CD4-positive, alpha-beta T cell treated with Interleukin-6 at 100 ng/mL for 8 hours (primary cell): ENCODE results near the gene LGI1.

Experiments
- DNase-seq: peaks from one replicate; pipeline ENCODE4 v3.0.0-alpha.2; 2020; ENCODE audit warnings: mixed read lengths, low spot score

The LGI1 gene

DNA sequence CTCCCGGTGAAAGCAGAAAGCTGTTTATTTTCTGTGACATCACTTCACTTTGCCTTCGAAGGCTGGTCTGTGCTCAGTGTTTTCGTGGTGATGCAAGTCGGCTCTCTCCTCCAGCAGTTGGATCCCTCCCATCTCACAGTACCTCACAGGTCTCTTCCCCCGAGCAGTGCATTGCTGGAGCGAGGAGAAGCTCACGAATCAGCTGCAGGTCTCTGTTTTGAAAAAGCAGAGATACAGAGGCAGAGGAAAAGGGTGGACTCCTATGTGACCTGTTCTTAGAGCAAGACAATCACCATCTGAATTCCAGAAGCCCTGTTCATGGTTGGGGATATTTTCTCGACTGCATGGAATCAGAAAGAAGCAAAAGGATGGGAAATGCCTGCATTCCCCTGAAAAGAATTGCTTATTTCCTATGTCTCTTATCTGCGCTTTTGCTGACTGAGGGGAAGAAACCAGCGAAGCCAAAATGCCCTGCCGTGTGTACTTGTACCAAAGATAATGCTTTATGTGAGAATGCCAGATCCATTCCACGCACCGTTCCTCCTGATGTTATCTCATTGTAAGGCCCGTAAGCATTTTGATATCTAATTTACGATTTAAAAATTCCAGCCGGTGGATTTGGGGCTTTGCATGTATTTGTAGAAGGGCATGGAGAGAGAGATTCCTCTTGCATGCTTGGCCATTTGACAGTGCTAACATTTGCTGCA is at the start of gene LGI1:
Gene LGI1, plus strand, starts transcription at position 136 of the 707 bp plus-strand sequence. Its CDS starts 209 bp downstream, at position 345.
- no peak for DNase-seq

DNA sequence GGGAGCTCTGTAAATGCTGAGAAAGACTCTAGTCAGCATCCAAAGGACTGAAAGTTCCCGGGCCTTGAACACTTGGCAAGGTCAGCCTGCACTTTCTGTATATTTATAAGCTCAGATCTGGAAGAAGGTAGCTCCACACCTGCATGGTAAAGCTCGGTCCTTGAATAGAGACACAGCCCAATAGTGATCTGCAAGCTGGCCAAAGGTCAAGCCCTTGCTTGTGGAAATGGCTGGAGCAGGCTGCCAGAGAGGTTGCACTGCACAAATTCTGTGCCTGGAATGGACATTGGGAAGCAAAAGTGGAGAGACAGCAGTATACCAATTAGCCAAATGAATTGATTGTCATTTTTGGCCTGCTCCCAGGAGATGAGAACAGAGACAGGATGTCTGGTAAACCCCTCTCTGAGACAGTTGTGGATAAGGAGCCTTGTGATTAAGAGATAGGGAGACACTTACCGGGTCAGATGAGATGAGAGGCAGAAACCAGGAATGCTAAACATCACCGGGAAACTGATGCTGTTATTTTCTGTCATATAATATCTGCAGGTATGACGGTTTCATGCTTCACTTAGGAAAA is 47.3 kb upstream of the LGI1 start:
- no peak for DNase-seq

DNA sequence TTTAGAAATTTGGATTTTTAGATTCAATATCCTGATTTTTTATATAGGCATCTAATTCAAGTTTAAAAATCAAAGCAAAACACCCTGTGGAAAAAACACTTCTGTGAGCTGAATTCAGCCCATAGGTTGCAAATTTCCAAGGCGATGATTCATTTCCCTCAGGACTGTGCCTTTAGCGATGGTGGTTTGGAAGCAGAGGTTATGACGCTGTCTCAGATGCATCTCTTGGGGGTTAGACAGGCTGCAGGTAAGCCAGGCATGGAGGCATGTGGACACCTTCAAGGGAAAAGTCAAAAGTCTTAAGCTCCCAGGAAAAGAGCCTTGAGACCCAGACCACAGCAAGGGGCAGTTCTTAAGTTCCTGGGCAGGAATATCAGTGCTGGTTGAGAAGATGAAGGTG is 45.8 kb upstream of the LGI1 start:
- DNase-seq = no peak

DNA sequence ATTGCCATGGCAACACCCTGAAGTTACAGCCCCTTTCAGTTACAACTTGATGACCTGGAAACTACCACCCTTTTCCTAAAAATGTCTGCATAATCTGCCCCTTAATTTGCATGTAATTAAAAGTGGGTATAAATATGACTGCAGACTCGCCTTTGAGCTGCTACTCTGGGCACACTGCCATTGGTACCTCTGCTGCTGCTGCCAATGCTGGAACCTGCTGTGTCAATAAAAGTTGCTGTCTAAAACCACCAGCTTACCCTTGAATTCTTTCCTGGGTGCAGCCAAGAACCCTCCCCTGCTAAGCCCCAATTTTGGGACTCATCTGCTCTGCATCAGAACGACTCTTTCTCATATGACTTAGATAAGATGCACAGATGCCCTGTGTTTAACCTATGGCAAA is 45.1 kb upstream of the LGI1 start:
- no peak for DNase-seq

DNA sequence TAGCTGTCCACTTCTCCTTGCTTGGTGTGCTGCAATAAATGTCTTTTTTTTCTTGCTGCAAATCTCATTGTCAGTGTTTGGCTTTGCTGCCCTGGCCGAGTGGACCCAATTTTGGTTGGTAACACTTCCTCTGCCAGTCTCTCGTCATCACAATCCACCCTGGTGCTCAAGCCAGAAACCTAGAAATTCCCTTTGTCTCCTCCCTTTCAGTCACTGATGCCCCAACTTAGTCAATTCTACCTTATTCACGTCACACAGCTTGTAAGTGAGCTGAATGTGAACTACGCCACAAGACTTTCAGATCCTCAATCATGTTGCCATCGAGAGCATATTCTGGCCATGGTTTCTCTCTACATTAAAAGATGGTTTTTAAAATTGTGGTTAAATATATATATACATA is 42.4 kb upstream of the LGI1 start:
- DNase-seq = no peak

DNA sequence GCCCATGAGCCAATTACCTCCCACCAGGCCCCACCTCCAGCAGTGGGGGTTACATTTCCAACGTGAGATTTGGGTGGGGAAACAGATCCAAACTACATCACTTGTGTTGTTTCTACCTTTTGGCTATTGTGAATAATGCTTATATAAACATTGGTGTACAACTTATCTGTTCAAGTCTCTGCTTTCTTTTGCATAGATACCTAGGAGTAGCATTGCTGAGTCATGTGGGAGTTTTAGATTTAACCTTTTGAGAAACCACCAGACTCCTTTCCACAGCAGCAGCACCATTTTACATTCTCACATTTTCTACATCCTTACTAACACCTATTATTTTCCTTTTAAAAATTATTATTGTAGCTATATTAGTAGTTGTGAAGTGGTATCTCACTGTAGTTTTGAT is 41.0 kb upstream of the LGI1 start:
- no peak for DNase-seq

DNA sequence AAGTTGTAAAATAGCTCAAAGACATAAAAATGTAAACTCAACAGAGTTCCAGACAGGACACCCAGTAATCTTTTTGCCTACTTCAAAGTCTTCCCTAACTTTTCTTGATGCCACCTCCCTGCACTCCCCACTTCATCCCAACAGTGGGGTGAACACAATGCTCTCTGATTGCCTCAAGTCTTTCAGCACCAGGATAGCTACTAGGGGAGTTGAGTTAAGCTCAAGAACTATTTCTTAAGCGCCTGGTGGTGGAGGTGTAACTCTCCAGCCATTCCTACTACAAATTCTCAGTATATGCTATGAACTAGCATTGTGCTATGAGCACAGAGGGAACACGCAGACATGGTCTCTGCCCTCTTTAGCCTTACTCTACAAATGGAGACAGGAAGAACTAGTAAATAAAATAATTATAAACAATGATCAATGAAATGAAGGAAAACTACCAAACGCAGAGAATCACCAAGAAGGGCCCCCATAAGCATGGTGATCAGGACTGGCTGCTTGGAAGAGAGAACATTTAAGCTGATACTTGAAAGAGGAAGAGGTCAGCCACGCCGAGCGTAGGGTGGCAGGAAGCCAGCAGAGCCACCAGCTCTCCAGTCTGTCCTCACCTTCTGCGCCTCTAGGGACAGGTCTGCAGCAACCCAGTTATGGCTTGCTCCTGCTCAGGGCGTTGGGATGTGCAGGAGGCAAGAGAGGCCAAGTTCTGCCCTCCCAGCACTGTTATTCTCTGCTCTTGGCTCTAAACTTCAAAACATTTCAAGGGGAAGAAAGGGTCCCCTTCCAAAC is 38.6 kb upstream of the LGI1 start:
- DNase-seq = no peak

DNA sequence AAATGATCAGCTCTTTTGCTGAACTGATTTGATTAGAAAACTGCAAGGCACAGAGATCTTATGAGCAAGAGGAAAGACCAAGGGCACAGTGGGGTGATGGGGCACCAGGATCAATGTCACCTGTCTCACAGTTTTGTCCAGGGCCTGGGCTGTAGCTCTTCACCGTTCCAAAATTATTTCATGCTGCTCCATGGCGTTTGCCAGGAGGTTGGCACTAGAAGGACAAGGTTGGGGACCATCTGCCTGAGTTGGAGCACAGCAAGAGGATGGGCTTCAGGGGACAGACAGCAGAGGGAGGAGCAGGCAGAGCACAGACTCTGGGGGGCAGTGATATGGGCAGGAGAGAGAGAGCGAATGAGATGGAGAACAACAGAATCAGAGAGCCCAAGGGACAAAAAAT is 37.8 kb upstream of the LGI1 start:
- DNase-seq = no peak

DNA sequence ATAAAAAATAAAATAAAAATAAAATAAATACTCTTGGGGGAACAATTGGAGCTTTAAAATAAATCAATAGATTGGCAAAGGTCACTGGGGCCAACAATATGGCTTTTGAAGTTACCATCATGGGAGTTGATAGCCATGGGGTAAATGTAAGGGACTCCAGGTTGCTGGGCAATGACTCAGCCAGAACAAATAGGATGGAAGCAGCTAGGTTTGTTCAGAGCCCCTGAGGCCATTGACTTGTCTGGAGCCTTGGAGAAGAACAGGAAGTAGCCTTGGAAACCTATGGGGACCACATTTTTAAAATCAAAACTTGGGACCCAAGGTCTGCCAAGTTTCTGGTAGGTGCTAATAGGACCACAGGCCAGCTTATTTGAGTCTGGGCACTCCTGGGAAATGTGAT is 35.2 kb upstream of the LGI1 start:
- no peak for DNase-seq

DNA sequence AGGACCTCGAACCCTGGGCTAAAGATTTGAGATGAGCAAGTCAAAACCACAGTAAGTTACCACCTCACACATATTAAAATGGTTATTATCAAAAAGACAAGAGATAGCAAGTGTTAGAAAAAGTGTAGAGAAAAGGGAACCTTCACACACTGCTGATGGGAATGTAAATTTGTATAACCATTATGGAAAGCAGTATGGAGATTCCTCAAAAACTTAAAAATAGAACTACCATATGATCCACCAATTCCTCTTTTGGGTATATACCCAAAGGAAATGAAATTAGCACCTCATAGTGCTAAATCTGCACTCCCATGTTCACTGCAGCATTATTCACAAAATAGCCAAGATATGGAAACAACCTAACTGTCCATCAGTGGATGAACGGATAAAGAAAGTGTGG is 34.6 kb upstream of the LGI1 start:
- DNase-seq = no peak

DNA sequence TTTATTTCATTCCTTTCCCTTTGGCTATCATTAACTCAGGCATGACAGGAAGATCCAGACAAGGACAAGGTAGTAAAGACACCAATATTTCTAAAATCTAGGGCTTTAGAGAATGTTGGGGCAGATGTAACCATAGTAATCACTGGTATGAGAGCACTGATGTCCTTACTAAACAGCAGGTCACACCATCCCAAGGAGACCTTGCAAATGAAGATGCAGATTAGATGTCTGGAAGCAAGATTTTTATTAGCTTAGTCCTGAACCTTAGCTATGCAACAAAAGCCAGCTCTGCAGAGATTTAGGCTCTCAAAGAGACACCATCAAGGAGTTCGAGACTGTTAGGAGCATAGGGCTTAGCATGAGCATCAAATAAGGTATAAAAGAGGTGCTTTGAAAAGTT is 31.7 kb upstream of the LGI1 start:
- no peak for DNase-seq

DNA sequence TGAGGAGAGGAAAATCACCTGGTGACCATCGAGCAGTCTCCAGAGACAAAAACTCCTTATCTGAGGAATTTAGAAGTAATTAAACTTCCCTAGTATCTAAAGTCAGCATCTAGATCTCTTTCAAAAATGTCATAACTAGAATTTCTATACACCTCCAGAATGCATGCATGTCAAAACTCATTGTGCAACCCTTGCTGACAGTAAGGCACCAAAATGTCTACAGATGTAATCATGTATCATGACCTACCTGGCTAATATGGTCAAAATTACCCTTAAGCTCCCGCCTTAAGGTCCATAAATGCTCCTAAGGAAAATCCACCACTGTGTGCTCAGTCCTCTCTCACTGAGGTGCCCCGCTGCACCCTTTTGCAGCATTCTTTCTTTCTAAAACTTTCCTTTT is 16.4 kb upstream of the LGI1 start:
- no peak for DNase-seq

DNA sequence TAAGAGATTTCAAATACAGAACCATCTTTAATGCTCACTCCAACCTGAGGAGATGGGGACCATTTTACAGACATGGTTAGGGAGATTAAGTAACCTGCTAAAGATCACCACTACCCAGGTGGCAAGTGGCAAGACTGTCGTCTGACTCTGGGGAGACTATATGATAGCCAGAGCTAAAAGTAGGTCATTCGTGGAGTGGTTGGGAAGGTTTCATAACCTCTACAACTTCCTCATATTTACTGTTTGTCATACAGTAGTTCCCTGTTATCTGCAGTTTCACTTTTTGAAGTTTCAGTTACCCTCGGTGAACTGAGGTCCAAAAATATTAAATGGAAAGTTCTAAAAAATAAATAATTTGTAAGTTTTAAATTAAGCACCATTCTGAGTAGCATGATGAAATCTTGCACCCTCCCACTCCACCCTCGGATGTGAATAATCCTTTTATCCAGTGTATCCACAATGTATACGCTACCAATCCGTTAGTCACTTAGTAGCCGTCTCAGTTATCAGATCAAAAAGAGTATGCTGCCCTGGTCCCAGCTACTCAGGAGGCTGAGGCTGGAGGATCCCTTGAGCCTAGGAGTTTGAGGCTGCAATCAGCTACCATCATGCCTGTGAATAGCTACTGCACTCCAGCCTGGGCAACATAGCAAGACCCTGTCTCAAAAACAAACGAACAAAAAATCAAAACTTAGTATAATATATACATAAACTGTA is 14.9 kb upstream of the LGI1 start:
- DNase-seq = no peak

DNA sequence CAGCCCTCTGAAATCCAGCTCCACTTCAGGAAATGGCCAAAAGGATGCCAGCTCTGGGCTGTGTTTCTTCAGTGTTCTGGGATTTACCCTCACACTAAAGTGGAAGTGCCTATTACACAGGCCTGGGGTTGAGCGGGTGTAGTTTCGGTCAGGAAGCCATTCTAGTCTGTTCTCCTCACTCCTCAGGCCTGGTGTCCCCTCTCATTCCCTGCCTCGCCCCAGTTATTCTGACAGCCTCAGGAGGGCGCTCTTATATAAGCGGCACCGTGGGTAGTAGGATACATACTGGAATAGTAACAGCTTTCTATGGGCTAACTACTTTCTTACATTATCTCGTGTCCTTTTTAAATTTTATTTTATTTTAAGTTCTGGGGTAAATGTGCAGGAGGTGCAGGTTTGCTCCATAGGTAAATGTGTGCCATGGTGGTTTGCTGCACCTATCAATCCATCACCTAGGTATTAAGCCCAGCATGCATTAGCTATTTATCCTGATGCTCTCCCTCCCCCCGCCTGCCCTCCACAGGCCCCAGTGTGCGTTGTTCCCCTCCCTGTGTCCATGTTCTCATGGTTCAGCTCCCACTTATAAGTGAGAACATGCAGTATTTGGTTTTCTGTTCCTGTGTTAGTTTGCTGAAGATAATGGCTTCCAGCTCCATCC is 12.2 kb upstream of the LGI1 start:
- DNase-seq = no peak

DNA sequence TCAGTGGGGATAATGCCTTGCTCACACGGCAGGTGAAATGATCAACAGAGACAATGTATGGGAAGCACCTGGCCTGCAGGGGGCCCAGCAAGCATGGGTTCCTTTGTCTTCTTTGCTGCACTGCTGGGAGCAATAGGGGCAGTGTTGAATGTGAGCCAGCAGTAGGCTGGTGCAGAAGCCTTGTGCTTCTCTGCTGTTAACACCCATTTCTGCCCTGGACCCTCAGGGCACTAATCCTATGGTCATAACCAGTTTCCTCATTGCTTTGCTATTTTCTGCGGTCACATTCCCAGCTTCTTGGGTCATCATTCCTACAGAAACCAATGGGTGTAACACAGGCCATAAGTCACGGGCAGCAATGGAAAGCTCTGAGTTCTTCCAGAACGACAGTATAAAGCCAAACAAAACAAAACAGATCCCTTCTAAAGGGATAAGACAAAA is 10.9 kb upstream of the LGI1 start:
- no peak for DNase-seq

DNA sequence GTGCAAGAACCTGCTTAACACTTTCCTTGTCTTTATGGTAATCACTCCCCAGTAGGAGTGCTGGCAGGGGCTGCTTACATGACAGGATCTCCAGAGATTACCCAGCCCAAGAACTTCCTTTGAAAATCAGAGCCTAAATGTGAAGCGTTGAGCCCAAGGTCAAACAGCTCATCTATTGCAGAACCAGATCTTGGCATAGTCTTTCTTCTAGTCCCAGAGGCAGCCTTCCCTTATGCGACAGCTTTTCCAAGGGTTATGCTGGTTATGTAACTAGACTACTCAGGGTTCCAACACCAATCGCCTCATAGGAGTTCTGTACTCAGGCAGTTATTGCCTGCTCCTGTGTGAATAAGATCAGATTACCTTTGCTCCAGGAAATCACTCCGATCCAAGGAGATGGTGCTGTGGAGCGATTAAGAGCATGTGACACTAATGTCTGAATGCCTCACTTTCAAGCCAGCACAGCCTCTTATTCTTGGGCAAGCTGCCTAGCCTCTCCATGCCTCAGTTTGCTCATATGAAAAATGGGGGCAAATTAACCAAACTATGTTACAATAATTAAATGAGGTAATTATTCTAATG is 8.4 kb upstream of the LGI1 start:
- DNase-seq = no peak

DNA sequence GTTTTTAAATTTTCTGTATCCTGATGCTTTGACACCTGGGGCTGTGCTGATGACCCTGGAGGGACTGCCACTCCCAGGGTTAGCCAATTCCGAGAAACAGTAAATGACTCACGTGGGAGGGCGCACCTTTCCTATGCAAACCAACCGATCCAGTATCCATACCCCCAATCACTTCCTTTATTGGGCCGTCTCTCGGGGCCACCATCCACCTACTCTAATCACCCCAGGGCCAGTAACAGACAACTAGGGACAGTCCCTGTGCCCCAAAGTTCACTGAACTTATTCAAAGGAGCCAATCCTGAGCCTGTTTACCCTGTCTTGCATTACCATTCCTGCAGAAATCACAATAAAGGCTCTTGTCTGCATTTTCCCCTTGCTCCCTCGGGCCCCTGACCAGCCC is 6.6 kb upstream of the LGI1 start:
- no peak for DNase-seq

DNA sequence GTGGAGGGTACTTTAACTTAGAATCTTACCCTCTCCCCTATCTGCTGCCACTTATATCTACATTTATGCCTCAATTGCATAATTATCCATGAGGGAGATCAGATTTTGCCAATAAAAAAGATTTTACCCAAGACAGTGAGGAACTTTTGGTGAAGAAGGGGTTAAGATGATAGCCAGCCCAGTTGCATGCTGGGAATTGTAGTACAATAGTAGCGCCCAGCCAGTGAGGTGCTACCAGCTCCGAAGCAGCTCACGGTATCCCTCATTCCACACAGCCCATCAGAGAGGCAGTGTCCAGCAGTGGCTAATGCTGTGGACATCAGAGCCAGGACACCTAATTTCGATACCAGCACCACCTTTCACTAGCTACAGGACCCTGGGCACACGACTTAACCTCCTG is 5.9 kb upstream of the LGI1 start:
- DNase-seq = no peak

DNA sequence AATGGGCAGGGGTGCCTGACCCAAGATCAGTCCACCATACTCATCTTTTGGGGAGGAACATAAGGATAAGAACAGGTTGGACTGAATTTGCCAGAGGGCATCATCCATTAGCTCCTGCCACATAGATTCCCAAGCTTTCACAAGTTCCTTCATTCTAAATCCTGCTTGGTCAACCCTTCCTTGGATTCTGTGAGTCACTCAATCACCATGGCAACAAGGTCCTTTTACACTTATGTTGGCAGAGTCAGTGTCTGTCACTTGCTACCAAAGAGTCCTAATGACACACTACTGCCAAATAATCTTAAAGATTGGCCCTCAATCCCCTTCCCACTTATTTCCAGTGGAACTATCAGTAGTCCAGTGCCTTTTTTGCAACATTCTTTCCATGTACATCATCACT is 5.0 kb upstream of the LGI1 start:
- no peak for DNase-seq

DNA sequence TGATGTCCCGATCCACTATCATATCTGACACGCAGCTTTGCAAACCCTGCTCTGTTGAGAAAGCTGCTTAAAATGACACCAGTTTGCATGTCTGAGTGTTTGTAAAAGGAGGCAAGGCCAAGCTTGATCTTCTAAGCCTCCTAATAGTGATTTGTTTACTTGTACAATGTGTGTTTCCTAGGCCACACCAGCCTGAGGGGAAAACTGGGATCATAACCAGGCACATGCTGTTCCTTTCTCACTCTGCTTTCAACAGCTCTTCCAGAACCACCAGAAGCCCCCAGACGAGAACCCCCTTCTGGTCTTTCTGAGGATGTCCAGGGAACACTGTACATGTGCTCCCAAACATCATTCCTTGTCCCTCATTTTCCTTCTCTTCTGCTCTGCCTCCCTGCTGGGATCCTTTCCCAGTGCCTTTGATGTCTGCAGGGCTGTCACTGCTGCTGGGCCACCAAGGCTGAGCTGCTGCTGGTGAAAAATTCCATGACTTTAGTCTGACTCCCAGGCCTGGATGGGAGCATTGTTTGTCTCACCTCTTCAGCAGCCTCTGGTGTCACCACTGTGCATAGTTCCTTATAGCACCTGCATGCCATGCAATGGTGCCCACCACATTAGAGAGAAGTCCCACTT is 4.0 kb upstream of the LGI1 start:
- no peak for DNase-seq

DNA sequence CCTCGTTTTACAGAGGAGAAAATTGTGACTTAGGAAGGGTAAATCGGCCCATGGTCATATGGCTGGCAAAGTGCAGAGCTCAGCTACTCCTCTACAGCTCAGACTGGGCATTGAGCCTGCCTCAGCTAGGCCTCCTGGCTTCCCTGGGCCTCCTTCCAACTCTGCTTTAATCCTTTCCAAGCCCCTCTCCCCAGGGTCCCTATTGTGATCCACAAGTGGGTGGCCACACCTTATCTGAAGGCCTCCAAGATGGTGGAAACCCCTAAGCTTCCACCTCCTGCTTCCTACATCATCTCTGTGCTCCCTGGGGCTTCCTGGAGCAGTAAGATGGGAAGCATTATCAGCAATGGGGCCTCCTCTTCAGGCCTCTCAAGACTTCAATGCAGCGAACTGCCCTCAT is 3.0 kb upstream of the LGI1 start:
- DNase-seq = no peak
